ENCODE measurements around the gene NADK2.
A peak's percentile ranks its signal among the peaks of the same experiment; 100 is the strongest.

NADK2 gene

GRCh38 chr5:36243653-36244052 is 1.9 kb upstream of the NADK2 start:
- Histone ChIP-seq H3K27ac (ENCODE audit: low read length) (no peak overlapping the region), H3K9me3 (ENCODE audit: control insufficient read depth in 1 of 2, low read length in 2 of 2) (no peaks in the 10 kb centered on the region), H3K27me3 (ENCODE audit: low read depth, low read length) (no peaks in the 10 kb centered on the region), H3K4me3 (ENCODE audit: low read depth in 1 of 2, low read length in 2 of 2) (no peak overlapping the region), H3K36me3 (ENCODE audit: control insufficient read depth in 1 of 2, insufficient read depth in 2 of 2, low read length in 2 of 2) (peaks cover 0 to 4% of the 10 kb centered on the region in 2 donors), H3K4me1 (ENCODE audit: control insufficient read depth in 1 of 2, insufficient read depth in 2 of 2, low read length in 2 of 2) (peaks cover 16 to 27% of the 10 kb centered on the region in 2 donors)

- Histone ChIP-seq H3K27ac (ENCODE audit: low read length) (peak overlapping the region; percentile 84), H3K36me3 (ENCODE audit: control insufficient read depth in 1 of 2, insufficient read depth in 2 of 2, low read length in 2 of 2) (peaks cover 0 to 4% of the 10 kb centered on the region in 2 donors), H3K4me1 (ENCODE audit: control insufficient read depth in 1 of 2, insufficient read depth in 2 of 2, low read length in 2 of 2) (peaks cover 23 to 33% of the 10 kb centered on the region in 2 donors), H3K9me3 (ENCODE audit: control insufficient read depth in 1 of 2, low read length in 2 of 2) (no peaks in the 10 kb centered on the region), H3K27me3 (ENCODE audit: low read depth, low read length) (no peaks in the 10 kb centered on the region), H3K4me3 (ENCODE audit: low read depth in 1 of 2, low read length in 2 of 2) (peak overlapping the region; percentile 67 to 90)
Measured at GRCh38 chr5:36242534-36243485, 1.1 kb upstream of the NADK2 start.

DNA sequence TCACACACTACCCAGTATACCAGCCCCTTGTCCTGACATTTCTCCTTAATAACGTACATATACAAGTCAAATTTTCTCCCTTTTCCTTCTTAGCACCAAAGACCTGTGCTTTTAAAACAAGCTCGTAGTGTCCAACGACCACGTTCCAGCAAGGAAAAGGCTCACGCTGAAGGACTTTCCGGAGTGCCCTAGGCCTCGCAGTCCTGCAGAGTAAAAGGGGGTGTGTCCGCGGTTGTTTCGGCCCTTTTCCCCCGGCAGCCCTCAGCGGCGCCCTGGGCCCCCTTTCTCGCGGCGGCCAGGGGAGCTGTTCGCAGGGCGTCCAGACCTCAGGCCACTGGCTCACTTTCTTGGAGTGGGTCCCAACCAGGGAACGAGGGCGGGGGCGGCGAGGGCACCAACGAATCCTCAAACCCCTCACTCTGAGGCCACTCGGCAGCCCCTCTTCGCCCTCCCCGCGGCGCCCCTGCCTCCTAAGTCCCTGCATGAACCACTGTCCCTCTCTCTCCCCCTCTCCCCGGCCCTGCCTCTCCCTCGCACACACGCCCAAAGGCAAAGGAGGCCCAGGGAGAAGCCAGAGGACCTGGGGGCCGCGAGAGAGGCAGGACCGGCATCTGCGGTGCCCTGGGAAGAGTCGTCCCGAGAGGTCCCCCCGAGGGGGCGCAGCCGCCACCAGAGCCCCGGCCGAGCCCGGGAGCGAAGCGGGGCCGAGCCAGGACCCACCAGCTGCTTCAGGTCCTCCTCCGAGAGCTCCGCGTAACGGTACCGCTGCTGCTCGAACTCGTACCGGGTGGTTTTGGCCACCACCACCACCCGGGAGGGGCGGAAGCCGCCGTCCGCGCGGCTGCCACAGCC is 720 bp downstream of the NADK2 start:
- no peaks in the 10 kb centered on the region for H3K9me3 ChIP-seq (ENCODE audit: control insufficient read depth in 1 of 2, low read length in 2 of 2)
- H3K27ac ChIP-seq (ENCODE audit: low read length): peak overlapping the region; percentile 32
- peak overlapping the region; percentile 73 to 90 for H3K4me3 ChIP-seq (ENCODE audit: low read depth in 1 of 2, low read length in 2 of 2)
- H3K4me1 ChIP-seq (ENCODE audit: control insufficient read depth in 1 of 2, insufficient read depth in 2 of 2, low read length in 2 of 2): peaks cover 27 to 48% of the 10 kb centered on the region in 2 donors
- no peaks in the 10 kb centered on the region for H3K27me3 ChIP-seq (ENCODE audit: low read depth, low read length)
- peaks cover 0 to 4% of the 10 kb centered on the region in 2 donors for H3K36me3 ChIP-seq (ENCODE audit: control insufficient read depth in 1 of 2, insufficient read depth in 2 of 2, low read length in 2 of 2)

- peak overlapping the region; percentile 73 to 90 for H3K4me3 ChIP-seq (ENCODE audit: low read depth in 1 of 2, low read length in 2 of 2)
Measured at GRCh38 chr5:36239370-36240293, 2.1 kb downstream of the NADK2 start.

DNA sequence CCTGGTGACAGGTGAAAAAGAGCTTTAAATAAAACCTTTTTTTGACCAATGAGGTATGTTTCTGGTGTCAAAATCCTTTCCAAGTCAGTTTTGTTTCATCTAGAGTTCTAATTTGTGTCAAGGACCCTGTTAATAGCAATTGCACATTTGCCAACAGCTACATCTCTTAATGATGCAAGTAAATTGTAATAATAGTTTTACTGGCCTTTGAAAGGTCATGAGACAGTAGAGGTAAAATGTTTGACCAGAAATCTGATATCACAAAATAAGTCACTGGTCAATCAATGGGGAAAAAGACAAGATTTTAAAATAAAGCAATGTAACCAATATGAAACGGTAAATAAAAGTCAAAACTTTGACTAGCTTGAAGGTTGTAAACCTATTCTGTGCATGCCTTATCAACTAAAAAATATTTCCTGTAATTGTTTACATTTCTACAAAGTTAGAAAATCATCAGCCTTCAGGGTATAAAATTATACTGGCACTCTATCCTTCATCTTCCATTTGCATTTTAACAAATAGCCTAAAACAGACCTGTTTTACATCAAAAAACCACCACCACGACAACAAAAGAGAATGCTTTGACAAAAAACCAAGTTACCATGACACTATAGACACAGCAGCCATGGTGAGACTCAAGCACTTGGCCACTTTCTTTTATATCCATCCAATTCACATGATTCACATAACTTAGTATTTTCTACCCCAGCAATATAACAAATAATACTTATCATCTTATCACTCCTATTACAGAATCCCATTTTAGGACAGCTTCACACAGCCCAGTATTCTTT is 3.0 kb downstream of the NADK2 start:
- Histone ChIP-seq H3K27me3 (ENCODE audit: low read depth, low read length) (no peaks in the 10 kb centered on the region), H3K4me1 (ENCODE audit: control insufficient read depth in 1 of 2, insufficient read depth in 2 of 2, low read length in 2 of 2) (peaks cover 27 to 48% of the 10 kb centered on the region in 2 donors), H3K9me3 (ENCODE audit: control insufficient read depth in 1 of 2, low read length in 2 of 2) (no peaks in the 10 kb centered on the region), H3K27ac (ENCODE audit: low read length) (peak overlapping the region; percentile 32), H3K4me3 (ENCODE audit: low read depth in 1 of 2, low read length in 2 of 2) (no peak overlapping the region), H3K36me3 (ENCODE audit: control insufficient read depth in 1 of 2, insufficient read depth in 2 of 2, low read length in 2 of 2) (peaks cover 0 to 4% of the 10 kb centered on the region in 2 donors)

More at GRCh38 chr5:36239370-36240293, 2.1 kb downstream of the NADK2 start:
- Histone ChIP-seq H3K9me3 (ENCODE audit: control insufficient read depth in 1 of 2, low read length in 2 of 2) (no peaks in the 10 kb centered on the region), H3K4me1 (ENCODE audit: control insufficient read depth in 1 of 2, insufficient read depth in 2 of 2, low read length in 2 of 2) (peaks cover 27 to 48% of the 10 kb centered on the region in 2 donors), H3K27ac (ENCODE audit: low read length) (peak overlapping the region; percentile 32), H3K27me3 (ENCODE audit: low read depth, low read length) (no peaks in the 10 kb centered on the region), H3K36me3 (ENCODE audit: control insufficient read depth in 1 of 2, insufficient read depth in 2 of 2, low read length in 2 of 2) (peaks cover 0 to 4% of the 10 kb centered on the region in 2 donors)

DNA sequence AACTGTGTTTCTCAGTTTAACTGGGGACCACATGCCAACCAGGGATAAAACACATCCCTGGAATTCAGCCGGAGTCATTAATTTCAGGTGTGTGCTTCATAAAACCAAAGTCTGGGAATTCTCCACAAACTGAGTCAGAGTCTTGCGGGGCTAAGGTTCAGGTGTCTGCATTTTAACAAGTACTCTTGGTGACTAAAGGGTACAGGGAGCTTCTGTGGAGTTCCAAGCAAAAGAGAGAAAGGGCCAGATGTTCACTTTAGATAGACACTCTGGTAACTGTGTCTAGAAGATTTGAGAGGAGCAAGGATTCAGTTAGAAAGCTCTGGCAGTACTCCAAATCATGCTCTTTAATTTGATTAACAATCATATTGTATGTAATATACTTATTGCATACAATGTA is 4.0 kb downstream of the NADK2 start:
- Histone ChIP-seq H3K9me3 (ENCODE audit: control insufficient read depth in 1 of 2, low read length in 2 of 2) (no peaks in the 10 kb centered on the region), H3K36me3 (ENCODE audit: control insufficient read depth in 1 of 2, insufficient read depth in 2 of 2, low read length in 2 of 2) (peaks cover 0 to 4% of the 10 kb centered on the region in 2 donors), H3K27me3 (ENCODE audit: low read depth, low read length) (no peaks in the 10 kb centered on the region), H3K27ac (ENCODE audit: low read length) (peak overlapping the region; percentile 22), H3K4me3 (ENCODE audit: low read depth in 1 of 2, low read length in 2 of 2) (no peak overlapping the region), H3K4me1 (ENCODE audit: control insufficient read depth in 1 of 2, insufficient read depth in 2 of 2, low read length in 2 of 2) (peaks cover 27 to 45% of the 10 kb centered on the region in 2 donors)

DNA sequence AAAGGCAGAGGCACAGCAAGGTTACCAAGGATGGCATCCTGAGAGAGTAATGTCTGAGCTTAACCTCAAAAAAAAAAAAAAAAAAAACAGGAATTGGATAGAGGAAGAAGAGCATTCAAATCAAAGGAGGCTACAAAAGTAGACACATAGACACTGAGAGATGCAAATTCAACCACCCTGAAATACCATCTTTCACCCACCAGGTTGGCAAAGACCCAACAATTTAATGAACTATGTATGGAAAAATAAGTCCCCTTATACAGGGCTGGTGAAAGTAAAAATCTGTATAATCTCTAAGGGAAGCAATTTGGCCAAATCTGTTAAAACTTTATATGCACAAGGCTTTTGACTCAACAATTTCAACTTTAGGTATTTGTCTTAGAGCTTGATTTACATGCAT is 4.9 kb downstream of the NADK2 start:
- Histone ChIP-seq H3K4me1 (ENCODE audit: control insufficient read depth in 1 of 2, insufficient read depth in 2 of 2, low read length in 2 of 2) (peaks cover 27 to 40% of the 10 kb centered on the region in 2 donors), H3K4me3 (ENCODE audit: low read depth in 1 of 2, low read length in 2 of 2) (no peak overlapping the region), H3K27ac (ENCODE audit: low read length) (no peak overlapping the region), H3K9me3 (ENCODE audit: control insufficient read depth in 1 of 2, low read length in 2 of 2) (no peaks in the 10 kb centered on the region), H3K27me3 (ENCODE audit: low read depth, low read length) (no peaks in the 10 kb centered on the region), H3K36me3 (ENCODE audit: control insufficient read depth in 1 of 2, insufficient read depth in 2 of 2, low read length in 2 of 2) (peaks cover 0 to 4% of the 10 kb centered on the region in 2 donors)

- H3K9me3 ChIP-seq (ENCODE audit: control insufficient read depth in 1 of 2, low read length in 2 of 2): no peaks in the 10 kb centered on the region
- H3K27ac ChIP-seq (ENCODE audit: low read length): no peak overlapping the region
- H3K27me3 ChIP-seq (ENCODE audit: low read depth, low read length): no peaks in the 10 kb centered on the region
- H3K4me1 ChIP-seq (ENCODE audit: control insufficient read depth in 1 of 2, insufficient read depth in 2 of 2, low read length in 2 of 2): peaks cover 1 to 19% of the 10 kb centered on the region in 2 donors
- no peaks in the 10 kb centered on the region for H3K36me3 ChIP-seq (ENCODE audit: control insufficient read depth in 1 of 2, insufficient read depth in 2 of 2, low read length in 2 of 2)
- H3K4me3 ChIP-seq (ENCODE audit: low read depth in 1 of 2, low read length in 2 of 2): no peak overlapping the region
Measured at GRCh38 chr5:36232533-36232932, 9.2 kb downstream of the NADK2 start.

DNA sequence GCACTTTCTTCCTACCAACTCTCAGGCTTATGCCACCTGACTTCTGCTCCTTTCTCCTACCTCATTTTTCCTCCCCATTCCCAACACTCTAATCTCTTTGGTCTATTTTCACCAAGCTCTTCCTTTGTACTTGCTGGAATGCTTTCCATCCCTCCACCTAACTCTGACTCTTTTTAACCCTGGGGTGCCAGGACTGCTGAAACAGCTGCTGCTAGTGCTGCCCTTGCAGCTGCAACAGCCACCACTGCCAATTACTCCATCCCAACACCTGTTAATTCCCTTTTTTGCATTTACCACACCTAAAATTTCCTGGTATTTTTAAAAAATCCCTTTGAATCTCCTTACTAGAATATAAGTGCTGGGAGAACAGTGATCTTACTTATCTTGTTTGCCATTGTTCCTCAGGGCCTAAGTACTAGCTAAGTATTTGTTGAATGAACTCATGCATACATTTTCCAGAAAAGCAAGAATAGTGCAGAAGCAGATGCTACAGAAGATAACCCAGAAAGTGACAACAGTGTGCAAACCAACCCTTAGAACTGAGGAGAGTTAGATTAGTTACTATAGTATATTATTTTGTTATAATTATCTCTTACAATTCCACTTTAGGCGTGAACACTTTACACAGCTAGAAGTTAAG is 11.5 kb downstream of the NADK2 start:
- peaks cover 0 to 7% of the 10 kb centered on the region in 2 donors for H3K4me1 ChIP-seq (ENCODE audit: control insufficient read depth in 1 of 2, insufficient read depth in 2 of 2, low read length in 2 of 2)
- H3K9me3 ChIP-seq (ENCODE audit: control insufficient read depth in 1 of 2, low read length in 2 of 2): no peaks in the 10 kb centered on the region
- H3K27ac ChIP-seq (ENCODE audit: low read length): no peak overlapping the region
- no peak overlapping the region for H3K4me3 ChIP-seq (ENCODE audit: low read depth in 1 of 2, low read length in 2 of 2)
- peaks cover under 1 to 2% of the 10 kb centered on the region in 2 donors for H3K36me3 ChIP-seq (ENCODE audit: control insufficient read depth in 1 of 2, insufficient read depth in 2 of 2, low read length in 2 of 2)
- no peaks in the 10 kb centered on the region for H3K27me3 ChIP-seq (ENCODE audit: low read depth, low read length)

Measured in muscle layer of duodenum (tissue), 2 donors.